ENCODE measurements around the gene CCDC88C. TPM values are rescaled to one million over a fixed set of nuclear protein-coding genes. Genes with fewer than 3 reads are reported as not detected.

The CCDC88C gene
- total and polyA plus RNA-seq, 2 experiments from 2014 or later: 23.6 to 60.7 TPM

DNA sequence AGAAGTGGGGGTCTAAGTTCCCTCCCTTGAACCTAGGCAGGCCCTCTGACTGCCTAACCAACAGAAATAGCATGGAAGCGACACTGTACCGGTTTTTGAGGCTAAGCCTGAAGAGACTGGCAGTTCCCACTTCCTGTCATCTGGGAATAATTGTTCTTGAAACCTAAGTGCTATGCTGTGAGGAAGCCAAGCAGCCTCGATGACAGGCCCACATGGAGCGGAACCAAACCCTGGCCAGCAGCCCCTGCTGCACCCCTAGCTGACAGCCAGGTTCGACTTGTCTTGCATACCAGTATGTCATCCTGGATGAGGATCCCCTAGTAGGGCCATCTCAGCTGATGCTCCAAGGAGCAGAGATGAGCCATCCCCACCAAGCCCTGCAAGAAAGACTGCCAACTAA, 166.7 kb downstream of the CCDC88C start:
- Histone ChIP-seq H4K20me1 (replicated peaks; ENCODE audit: insufficient read depth) (no peaks in the 10 kb centered on the region), H3K27me3 (ENCODE audit: insufficient read depth) (peaks cover 27% of the 10 kb centered on the region), H3F3A (replicated peaks; ENCODE audit: low read depth) (0 out of 2 replicates have a peak, but pooled peaks cover 5% of the 10 kb centered on the region), H3K36me3 (ENCODE audit: insufficient read depth) (no peaks in the 10 kb centered on the region), H3K4me3 (no peak overlapping the region), H3K79me2 (replicated peaks; ENCODE audit: insufficient read depth) (no peaks in the 10 kb centered on the region), H3K4me2 (no peak overlapping the region), H3K4me1 (ENCODE audit: insufficient read depth) (peaks cover 8% of the 10 kb centered on the region; the same call in 1 of the 2 replicates), H3K27ac (ENCODE audit: low read depth) (no peak overlapping the region), H3K9me2 (ENCODE audit: insufficient read depth) (no peaks in the 10 kb centered on the region), H2AFZ (no peak overlapping the region)
- H3K4me1 Mint-ChIP-seq: peaks cover 15% of the 10 kb centered on the region
- no peak for DNase-seq (ENCODE audit: low spot score)
- TF ChIP-seq STAT1 (IDR thresholded peaks at IDR 0.05; ENCODE audit: unreplicated experiment): no peak
- TF ChIP-seq POLR2AphosphoS5 (IDR thresholded peaks at IDR 0.05; ENCODE audit: low read depth): no peak
- no peak for TF ChIP-seq EZH2phosphoT487 (IDR thresholded peaks at IDR 0.05; ENCODE audit: unreplicated experiment)
- TF ChIP-seq CREB1 (CRISPR knock-in tag; IDR thresholded peaks at IDR 0.05; ENCODE audit: low read depth): no peak
- TF ChIP-seq, protein P1, sequence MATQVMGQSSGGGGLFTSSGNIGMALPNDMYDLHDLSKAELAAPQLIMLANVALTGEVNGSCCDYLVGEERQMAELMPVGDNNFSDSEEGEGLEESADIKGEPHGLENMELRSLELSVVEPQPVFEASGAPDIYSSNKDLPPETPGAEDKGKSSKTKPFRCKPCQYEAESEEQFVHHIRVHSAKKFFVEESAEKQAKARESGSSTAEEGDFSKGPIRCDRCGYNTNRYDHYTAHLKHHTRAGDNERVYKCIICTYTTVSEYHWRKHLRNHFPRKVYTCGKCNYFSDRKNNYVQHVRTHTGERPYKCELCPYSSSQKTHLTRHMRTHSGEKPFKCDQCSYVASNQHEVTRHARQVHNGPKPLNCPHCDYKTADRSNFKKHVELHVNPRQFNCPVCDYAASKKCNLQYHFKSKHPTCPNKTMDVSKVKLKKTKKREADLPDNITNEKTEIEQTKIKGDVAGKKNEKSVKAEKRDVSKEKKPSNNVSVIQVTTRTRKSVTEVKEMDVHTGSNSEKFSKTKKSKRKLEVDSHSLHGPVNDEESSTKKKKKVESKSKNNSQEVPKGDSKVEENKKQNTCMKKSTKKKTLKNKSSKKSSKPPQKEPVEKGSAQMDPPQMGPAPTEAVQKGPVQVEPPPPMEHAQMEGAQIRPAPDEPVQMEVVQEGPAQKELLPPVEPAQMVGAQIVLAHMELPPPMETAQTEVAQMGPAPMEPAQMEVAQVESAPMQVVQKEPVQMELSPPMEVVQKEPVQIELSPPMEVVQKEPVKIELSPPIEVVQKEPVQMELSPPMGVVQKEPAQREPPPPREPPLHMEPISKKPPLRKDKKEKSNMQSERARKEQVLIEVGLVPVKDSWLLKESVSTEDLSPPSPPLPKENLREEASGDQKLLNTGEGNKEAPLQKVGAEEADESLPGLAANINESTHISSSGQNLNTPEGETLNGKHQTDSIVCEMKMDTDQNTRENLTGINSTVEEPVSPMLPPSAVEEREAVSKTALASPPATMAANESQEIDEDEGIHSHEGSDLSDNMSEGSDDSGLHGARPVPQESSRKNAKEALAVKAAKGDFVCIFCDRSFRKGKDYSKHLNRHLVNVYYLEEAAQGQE (IDR thresholded peaks at IDR 0.05; ENCODE audit: unreplicated experiment): no peak
- TF ChIP-seq JUNB (IDR thresholded peaks at IDR 0.05; ENCODE audit: unreplicated experiment): no peak
- no peak for TF ChIP-seq ZNF114 (CRISPR knock-in tag; IDR thresholded peaks at IDR 0.05)
- no peak for TF ChIP-seq NANOG (IDR thresholded peaks at IDR 0.05; ENCODE audit: borderline replicate concordance)
- TF ChIP-seq EZH2 (IDR thresholded peaks at IDR 0.05; ENCODE audit: low read depth, unreplicated experiment): no peak
- TF ChIP-seq, protein P2, sequence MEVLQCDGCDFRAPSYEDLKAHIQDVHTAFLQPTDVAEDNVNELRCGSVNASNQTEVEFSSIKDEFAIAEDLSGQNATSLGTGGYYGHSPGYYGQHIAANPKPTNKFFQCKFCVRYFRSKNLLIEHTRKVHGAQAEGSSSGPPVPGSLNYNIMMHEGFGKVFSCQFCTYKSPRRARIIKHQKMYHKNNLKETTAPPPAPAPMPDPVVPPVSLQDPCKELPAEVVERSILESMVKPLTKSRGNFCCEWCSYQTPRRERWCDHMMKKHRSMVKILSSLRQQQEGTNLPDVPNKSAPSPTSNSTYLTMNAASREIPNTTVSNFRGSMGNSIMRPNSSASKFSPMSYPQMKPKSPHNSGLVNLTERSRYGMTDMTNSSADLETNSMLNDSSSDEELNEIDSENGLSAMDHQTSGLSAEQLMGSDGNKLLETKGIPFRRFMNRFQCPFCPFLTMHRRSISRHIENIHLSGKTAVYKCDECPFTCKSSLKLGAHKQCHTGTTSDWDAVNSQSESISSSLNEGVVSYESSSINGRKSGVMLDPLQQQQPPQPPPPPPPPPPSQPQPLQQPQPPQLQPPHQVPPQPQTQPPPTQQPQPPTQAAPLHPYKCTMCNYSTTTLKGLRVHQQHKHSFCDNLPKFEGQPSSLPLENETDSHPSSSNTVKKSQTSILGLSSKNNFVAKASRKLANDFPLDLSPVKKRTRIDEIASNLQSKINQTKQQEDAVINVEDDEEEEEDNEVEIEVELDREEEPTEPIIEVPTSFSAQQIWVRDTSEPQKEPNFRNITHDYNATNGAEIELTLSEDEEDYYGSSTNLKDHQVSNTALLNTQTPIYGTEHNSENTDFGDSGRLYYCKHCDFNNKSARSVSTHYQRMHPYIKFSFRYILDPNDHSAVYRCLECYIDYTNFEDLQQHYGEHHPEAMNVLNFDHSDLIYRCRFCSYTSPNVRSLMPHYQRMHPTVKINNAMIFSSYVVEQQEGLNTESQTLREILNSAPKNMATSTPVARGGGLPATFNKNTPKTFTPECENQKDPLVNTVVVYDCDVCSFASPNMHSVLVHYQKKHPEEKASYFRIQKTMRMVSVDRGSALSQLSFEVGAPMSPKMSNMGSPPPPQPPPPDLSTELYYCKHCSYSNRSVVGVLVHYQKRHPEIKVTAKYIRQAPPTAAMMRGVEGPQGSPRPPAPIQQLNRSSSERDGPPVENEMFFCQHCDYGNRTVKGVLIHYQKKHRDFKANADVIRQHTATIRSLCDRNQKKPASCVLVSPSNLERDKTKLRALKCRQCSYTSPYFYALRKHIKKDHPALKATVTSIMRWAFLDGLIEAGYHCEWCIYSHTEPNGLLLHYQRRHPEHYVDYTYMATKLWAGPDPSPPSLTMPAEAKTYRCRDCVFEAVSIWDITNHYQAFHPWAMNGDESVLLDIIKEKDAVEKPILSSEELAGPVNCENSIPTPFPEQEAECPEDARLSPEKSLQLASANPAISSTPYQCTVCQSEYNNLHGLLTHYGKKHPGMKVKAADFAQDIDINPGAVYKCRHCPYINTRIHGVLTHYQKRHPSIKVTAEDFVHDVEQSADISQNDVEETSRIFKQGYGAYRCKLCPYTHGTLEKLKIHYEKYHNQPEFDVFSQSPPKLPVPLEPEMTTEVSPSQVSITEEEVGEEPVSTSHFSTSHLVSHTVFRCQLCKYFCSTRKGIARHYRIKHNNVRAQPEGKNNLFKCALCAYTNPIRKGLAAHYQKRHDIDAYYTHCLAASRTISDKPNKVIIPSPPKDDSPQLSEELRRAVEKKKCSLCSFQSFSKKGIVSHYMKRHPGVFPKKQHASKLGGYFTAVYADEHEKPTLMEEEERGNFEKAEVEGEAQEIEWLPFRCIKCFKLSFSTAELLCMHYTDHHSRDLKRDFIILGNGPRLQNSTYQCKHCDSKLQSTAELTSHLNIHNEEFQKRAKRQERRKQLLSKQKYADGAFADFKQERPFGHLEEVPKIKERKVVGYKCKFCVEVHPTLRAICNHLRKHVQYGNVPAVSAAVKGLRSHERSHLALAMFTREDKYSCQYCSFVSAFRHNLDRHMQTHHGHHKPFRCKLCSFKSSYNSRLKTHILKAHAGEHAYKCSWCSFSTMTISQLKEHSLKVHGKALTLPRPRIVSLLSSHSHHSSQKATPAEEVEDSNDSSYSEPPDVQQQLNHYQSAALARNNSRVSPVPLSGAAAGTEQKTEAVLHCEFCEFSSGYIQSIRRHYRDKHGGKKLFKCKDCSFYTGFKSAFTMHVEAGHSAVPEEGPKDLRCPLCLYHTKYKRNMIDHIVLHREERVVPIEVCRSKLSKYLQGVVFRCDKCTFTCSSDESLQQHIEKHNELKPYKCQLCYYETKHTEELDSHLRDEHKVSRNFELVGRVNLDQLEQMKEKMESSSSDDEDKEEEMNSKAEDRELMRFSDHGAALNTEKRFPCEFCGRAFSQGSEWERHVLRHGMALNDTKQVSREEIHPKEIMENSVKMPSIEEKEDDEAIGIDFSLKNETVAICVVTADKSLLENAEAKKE (CRISPR knock-in tag; IDR thresholded peaks at IDR 0.05): no peak
- TF ChIP-seq ZNF331 (CRISPR knock-in tag; IDR thresholded peaks at IDR 0.05; ENCODE audit: low read depth): no peak
- ATAC-seq: no peak
- H3K9me3 Mint-ChIP-seq: no peaks in the 10 kb centered on the region
- no peaks in the 10 kb centered on the region; the same call in 2 of the 3 replicates for H3K36me3 Mint-ChIP-seq (ENCODE audit: low read depth)
- no peak overlapping the region for H3K4me3 Mint-ChIP-seq
- peaks cover 23% of the 10 kb centered on the region for H3K27me3 Mint-ChIP-seq (ENCODE audit: insufficient read depth, low read depth, poor library complexity)
- no peak overlapping the region for H3K27ac Mint-ChIP-seq
